HepG2 (cell line): ENCODE data around the gene CDC40. TPM values are rescaled to one million over a fixed set of nuclear protein-coding genes. Genes with fewer than 3 reads are reported as not detected.

Experiments
- ATF6 ChIP-seq: sonication (generic); formaldehyde crosslinking; conservative IDR thresholded peaks from 2 replicates; pipeline ENCODE4 v1.4.0; 2020; ENCODE audit warnings: missing genetic modification reagents
- BCL3 ChIP-seq: sonication (generic); formaldehyde crosslinking; IDR thresholded peaks from 2 replicates; pipeline ENCODE4 v1.5.1; 2020; ENCODE audit warnings: mild to moderate bottlenecking, missing genetic modification reagents, moderate library complexity
- CREB1 ChIP-seq, 2 experiments: fragments of 450-650 bp in 1 of 2; IDR thresholded peaks; 2 replicates each; pipeline ENCODE4 v1.6.1; 2016 to 2017; ENCODE audit warnings: control low read depth in 1 of 2, mild to moderate bottlenecking in 1 of 2, missing compliant biosample characterization in 1 of 2, missing genetic modification characterization in 1 of 2
- GATAD2A ChIP-seq: IDR thresholded peaks from 2 replicates; pipeline ENCODE4 v1.6.1; 2016
- HMGXB3 ChIP-seq: sonication (generic); formaldehyde crosslinking; IDR thresholded peaks from 2 replicates; pipeline ENCODE4 v1.4.0; 2020; ENCODE audit warnings: missing genetic modification reagents, borderline replicate concordance
- HOXA7 ChIP-seq: sonication (generic); formaldehyde crosslinking; IDR thresholded peaks from 2 replicates; pipeline ENCODE4 v1.8.1; 2022; ENCODE audit warnings: mild to moderate bottlenecking, missing genetic modification reagents, moderate library complexity
- KDM5A ChIP-seq: fragments of 200-600 bp; sonication (generic); IDR thresholded peaks from 2 replicates; pipeline ENCODE4 v1.7.0; 2018; ENCODE audit warnings: antibody characterized with exemption, mild to moderate bottlenecking, low read length, borderline replicate concordance
- POLR2G ChIP-seq: fragments of 200-400 bp; formaldehyde crosslinking; IDR thresholded peaks from 2 replicates; pipeline ENCODE4 v1.6.1; 2018; ENCODE audit warnings: mild to moderate bottlenecking, low read depth, low read length, moderate library complexity
- SMAD1 ChIP-seq: sonication (generic); formaldehyde crosslinking; IDR thresholded peaks from 2 replicates; pipeline ENCODE4 v1.4.0; 2020; ENCODE audit warnings: missing genetic modification reagents, low read depth, mild to moderate bottlenecking, borderline replicate concordance
- TBL1XR1 ChIP-seq: fragments of 150-350 bp; IDR thresholded peaks from 2 replicates; pipeline ENCODE4 v1.6.1; 2014; ENCODE audit warnings: borderline replicate concordance, low read length; ENCODE audit not compliant: partially characterized antibody
- ZFP90 ChIP-seq: sonication (generic); formaldehyde crosslinking; IDR thresholded peaks from 2 replicates; pipeline ENCODE4 v1.8.0; 2022; ENCODE audit warnings: missing genetic modification reagents, mild to moderate bottlenecking, inconsistent platforms, borderline replicate concordance
- ZKSCAN5 ChIP-seq: sonication (generic); formaldehyde crosslinking; IDR thresholded peaks from 2 replicates; pipeline ENCODE4 v1.5.1; 2020; ENCODE audit warnings: mild to moderate bottlenecking, missing genetic modification reagents
- ZNF17 ChIP-seq: sonication (generic); formaldehyde crosslinking; IDR thresholded peaks from 2 replicates; pipeline ENCODE4 v1.5.0; 2020; ENCODE audit warnings: mild to moderate bottlenecking, missing genetic modification reagents
- ZNF260 ChIP-seq: sonication (generic); formaldehyde crosslinking; IDR thresholded peaks from 2 replicates; pipeline ENCODE4 v1.4.0; 2020; ENCODE audit warnings: missing genetic modification reagents, low read depth, mild to moderate bottlenecking, borderline replicate concordance
- ZNF292 ChIP-seq: sonication (generic); formaldehyde crosslinking; IDR thresholded peaks from 2 replicates; pipeline ENCODE4 v1.8.1; 2022; ENCODE audit warnings: mild to moderate bottlenecking, low read depth, missing genetic modification reagents, borderline replicate concordance
- ZNF639 ChIP-seq: conservative IDR thresholded peaks from 2 replicates; pipeline ENCODE4 v1.6.1; 2018; ENCODE audit warnings: missing genetic modification reagents
- ZNF772 ChIP-seq: sonication (generic); formaldehyde crosslinking; IDR thresholded peaks from 2 replicates; pipeline ENCODE4 v1.5.0; 2020; ENCODE audit warnings: mild to moderate bottlenecking, missing genetic modification reagents
- ZNF816 ChIP-seq: sonication (generic); formaldehyde crosslinking; IDR thresholded peaks from 2 replicates; pipeline ENCODE4 v1.8.0; 2022; ENCODE audit warnings: missing genetic modification reagents, mild to moderate bottlenecking, borderline replicate concordance
- ZSCAN12 ChIP-seq: sonication (generic); formaldehyde crosslinking; IDR thresholded peaks from 2 replicates; pipeline ENCODE4 v1.9.0; 2021; ENCODE audit warnings: mild to moderate bottlenecking, missing genetic modification reagents
- polyA plus RNA-seq, 8 experiments: library from polyadenylated mRNA; depleted of rRNA in 3 of 8; stranded (reverse) in 7 of 8; unstranded in 1 of 8; fragments of >200 nt; fragmentation: Illumina TruSeq in 4 of 8; extraction: Trizol in 4 of 8; gene quantifications; 2 replicates each; pipeline versions ENCODE4 v1.2.1 to v1.2.3, GENCODE V29; 2011 to 2016; ENCODE audit warnings: low read depth in 4 of 8, missing spikeins in 1 of 8, mixed read lengths in 1 of 8; ENCODE audit not compliant: insufficient read depth in 1 of 8
- total RNA-seq, 5 experiments: library from RNA; depleted of rRNA; stranded (reverse); fragments of >200 nt; fragmentation: Illumina TruSeq; extraction: Trizol; gene quantifications; 2 replicates each; pipeline ENCODE4 v1.2.3, GENCODE V29; 2016; ENCODE audit warnings: low read depth in 1 of 5

CDC40 gene
- total and polyA plus RNA-seq, 2 of the 13 experiments (the other 11 are each of a cell fraction or from before 2014, with no cell fraction given): 11.4 to 21.5 TPM

- TF ChIP-seq HMGXB3 (CRISPR knock-in tag) (no peak), POLR2G (peak; percentile 87), ATF6 (CRISPR knock-in tag) (0 out of 2 replicates have a peak, but pooled peaks have one; percentile 49), ZKSCAN5 (CRISPR knock-in tag) (0 out of 2 replicates have a peak, but pooled peaks have one; percentile 23), TBL1XR1 (no peak), GATAD2A (CRISPR knock-in tag) (peak; percentile 26; the same call in 1 of the 2 replicates), KDM5A (peak; percentile 80), HOXA7 (CRISPR knock-in tag) (no peak), SMAD1 (0 out of 2 replicates have a peak, but pooled peaks have one; percentile 62), CREB1 (IDR thresholded peaks at IDR 0.05) (no peak), CREB1 (CRISPR knock-in tag; IDR thresholded peaks at IDR 0.05) (peak; percentile 39; the same call in 1 of the 2 replicates), ZNF639 (CRISPR knock-in tag) (no peak), ZFP90 (CRISPR knock-in tag) (no peak), BCL3 (CRISPR knock-in tag) (no peak), ZNF17 (no peak), ZSCAN12 (CRISPR knock-in tag) (no peak), ZNF816 (CRISPR knock-in tag) (peak; percentile 78; the same call in 1 of the 2 replicates), ZNF292 (CRISPR knock-in tag) (no peak), ZNF772 (0 out of 2 replicates have a peak, but pooled peaks have one; percentile 31), ZNF260 (no peak)
Measured at GRCh38 chr6:110180228-110181008, at the start of gene CDC40 (continued).
